HepG2 (cell line): Measurements from ENCODE around the gene SLC50A1. TPM values are rescaled to one million over a fixed set of nuclear protein-coding genes. Genes with fewer than 3 reads are reported as not detected.
A peak's percentile ranks its signal among the peaks of the same experiment; 100 is the strongest.

Experiments
- ARNT ChIP-seq: fragments of 450-650 bp; IDR thresholded peaks from 2 replicates; pipeline ENCODE4 v1.6.1; 2017
- HNRNPK ChIP-seq: fragments of 200-400 bp; formaldehyde crosslinking; IDR thresholded peaks from 2 replicates; pipeline ENCODE4 v1.6.1; 2018; ENCODE audit warnings: low read length, low read depth, moderate library complexity, mild to moderate bottlenecking; ENCODE audit not compliant: poor library complexity, severe bottlenecking
- NFATC3 ChIP-seq: sonication (generic); formaldehyde crosslinking; IDR thresholded peaks from 2 replicates; pipeline ENCODE4 v1.5.1; 2020; ENCODE audit warnings: mild to moderate bottlenecking, missing genetic modification reagents
- NFE2 ChIP-seq: sonication (generic); formaldehyde crosslinking; IDR thresholded peaks from 2 replicates; pipeline ENCODE4 v1.4.0; 2020; ENCODE audit warnings: missing genetic modification reagents
- NR2F6 ChIP-seq, 2 experiments: IDR thresholded peaks; 2 replicates each; pipeline ENCODE4 v1.6.1; 2016; ENCODE audit warnings: antibody characterized with exemption in 1 of 2, mild to moderate bottlenecking in 1 of 2
- PREB ChIP-seq: sonication (generic); formaldehyde crosslinking; IDR thresholded peaks from 2 replicates; pipeline ENCODE4 v1.4.0; 2020; ENCODE audit warnings: missing genetic modification reagents
- SAFB2 ChIP-seq: sonication (generic); formaldehyde crosslinking; IDR thresholded peaks from 2 replicates; pipeline ENCODE4 v1.5.1; 2020; ENCODE audit warnings: missing genetic modification reagents, low read depth, mild to moderate bottlenecking, borderline replicate concordance
- TRAFD1 ChIP-seq: sonication (generic); formaldehyde crosslinking; IDR thresholded peaks from 2 replicates; pipeline ENCODE4 v1.5.1; 2020; ENCODE audit warnings: missing genetic modification reagents, mild to moderate bottlenecking, borderline replicate concordance
- ZFP36 ChIP-seq: fragments of 150-350 bp; IDR thresholded peaks from 2 replicates; pipeline ENCODE4 v1.6.1; 2018; ENCODE audit warnings: borderline replicate concordance, low read length, low read depth; ENCODE audit not compliant: partially characterized antibody
- ZNF431 ChIP-seq: sonication (generic); formaldehyde crosslinking; IDR thresholded peaks from 2 replicates; pipeline ENCODE4 v1.9.0; 2022; ENCODE audit warnings: missing genetic modification reagents, low read depth, mild to moderate bottlenecking, borderline replicate concordance
- ZNF557 ChIP-seq: sonication (generic); formaldehyde crosslinking; IDR thresholded peaks from 2 replicates; pipeline ENCODE4 v1.4.0; 2020; ENCODE audit warnings: missing genetic modification reagents
- ZNF800 ChIP-seq: sonication (generic); formaldehyde crosslinking; IDR thresholded peaks from 2 replicates; pipeline ENCODE4 v1.4.0; 2020; ENCODE audit warnings: missing genetic modification reagents
- polyA plus RNA-seq, 8 experiments: library from polyadenylated mRNA; depleted of rRNA in 3 of 8; stranded (reverse) in 7 of 8; unstranded in 1 of 8; fragments of >200 nt; fragmentation: Illumina TruSeq in 4 of 8; extraction: Trizol in 4 of 8; gene quantifications; 2 replicates each; pipeline versions ENCODE4 v1.2.1 to v1.2.3, GENCODE V29; 2011 to 2016; ENCODE audit warnings: low read depth in 4 of 8, missing spikeins in 1 of 8, mixed read lengths in 1 of 8; ENCODE audit not compliant: insufficient read depth in 1 of 8
- total RNA-seq, 5 experiments: library from RNA; depleted of rRNA; stranded (reverse); fragments of >200 nt; fragmentation: Illumina TruSeq; extraction: Trizol; gene quantifications; 2 replicates each; pipeline ENCODE4 v1.2.3, GENCODE V29; 2016; ENCODE audit warnings: low read depth in 1 of 5
- TF ChIP-seq, protein P1 (sequence below): sonication (generic); formaldehyde crosslinking; IDR thresholded peaks from 2 replicates; pipeline ENCODE4 v1.4.0; 2020; ENCODE audit warnings: missing genetic modification reagents

The SLC50A1 gene
- total and polyA plus RNA-seq, 2 of the 13 experiments (the other 11 are each of a cell fraction or from before 2014, with no cell fraction given) = 22.5 to 46.8 TPM

DNA sequence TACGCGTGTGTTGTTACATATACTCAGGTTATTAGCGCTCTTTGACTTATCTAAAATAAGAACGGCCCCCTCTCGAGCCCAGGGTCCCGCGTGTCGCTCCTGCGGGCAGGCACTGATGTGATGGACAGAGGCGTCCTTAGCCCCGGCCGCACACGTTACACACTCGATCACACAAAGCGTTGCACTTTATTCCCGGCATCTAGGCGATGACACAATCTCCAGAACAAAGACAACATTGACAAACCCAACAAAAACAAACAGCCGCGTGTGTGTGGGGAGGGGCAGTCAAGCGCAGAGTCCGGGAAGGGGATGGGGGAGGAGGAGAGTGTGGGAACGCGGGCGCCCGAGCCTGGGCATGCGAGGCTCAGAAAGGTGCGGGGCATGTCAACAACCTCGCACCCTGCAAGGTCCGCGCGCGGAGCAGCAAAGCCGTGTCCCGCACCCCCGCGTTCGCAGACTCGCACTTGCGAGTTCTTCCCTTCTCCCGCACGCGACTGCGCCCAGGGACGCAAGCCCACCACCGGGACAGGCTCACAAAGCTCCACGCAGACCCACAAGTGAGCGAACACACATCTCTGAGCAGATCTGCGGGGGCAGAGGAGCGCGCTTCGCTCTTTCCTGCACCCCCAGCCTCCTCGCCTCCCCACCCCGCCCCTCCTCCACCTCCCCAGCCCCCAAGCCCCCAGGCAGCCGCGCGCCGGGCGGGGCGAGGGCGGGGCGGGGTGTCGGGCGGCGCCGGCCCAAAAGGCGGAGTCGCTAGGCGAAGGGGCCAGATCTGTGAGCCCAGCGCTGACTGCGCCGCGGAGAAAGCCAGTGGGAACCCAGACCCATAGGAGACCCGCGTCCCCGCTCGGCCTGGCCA, 8.3 kb upstream of the SLC50A1 start, which contains the start of gene EFNA1 (continued):
- TF ChIP-seq PREB (CRISPR knock-in tag) (no peak), HNRNPK (peak; percentile 84), ZNF431 (CRISPR knock-in tag) (peak; percentile 14; the same call in 1 of the 2 replicates), SAFB2 (CRISPR knock-in tag) (no peak), ZNF557 (CRISPR knock-in tag) (peak; percentile 31; the same call in 1 of the 2 replicates), NFATC3 (CRISPR knock-in tag) (peak; percentile 29; the same call in 1 of the 2 replicates), ARNT (no peak), TRAFD1 (CRISPR knock-in tag) (peak; percentile 73; the same call in 1 of the 2 replicates), ZFP36 (peak; percentile 30), NR2F6 (IDR thresholded peaks at IDR 0.05) (peak; percentile 87), NR2F6 (CRISPR knock-in tag; IDR thresholded peaks at IDR 0.05) (peak; percentile 93), NFE2 (CRISPR knock-in tag) (peak; percentile 28; the same call in 1 of the 2 replicates), ZNF800 (no peak)
- TF ChIP-seq, protein P1, sequence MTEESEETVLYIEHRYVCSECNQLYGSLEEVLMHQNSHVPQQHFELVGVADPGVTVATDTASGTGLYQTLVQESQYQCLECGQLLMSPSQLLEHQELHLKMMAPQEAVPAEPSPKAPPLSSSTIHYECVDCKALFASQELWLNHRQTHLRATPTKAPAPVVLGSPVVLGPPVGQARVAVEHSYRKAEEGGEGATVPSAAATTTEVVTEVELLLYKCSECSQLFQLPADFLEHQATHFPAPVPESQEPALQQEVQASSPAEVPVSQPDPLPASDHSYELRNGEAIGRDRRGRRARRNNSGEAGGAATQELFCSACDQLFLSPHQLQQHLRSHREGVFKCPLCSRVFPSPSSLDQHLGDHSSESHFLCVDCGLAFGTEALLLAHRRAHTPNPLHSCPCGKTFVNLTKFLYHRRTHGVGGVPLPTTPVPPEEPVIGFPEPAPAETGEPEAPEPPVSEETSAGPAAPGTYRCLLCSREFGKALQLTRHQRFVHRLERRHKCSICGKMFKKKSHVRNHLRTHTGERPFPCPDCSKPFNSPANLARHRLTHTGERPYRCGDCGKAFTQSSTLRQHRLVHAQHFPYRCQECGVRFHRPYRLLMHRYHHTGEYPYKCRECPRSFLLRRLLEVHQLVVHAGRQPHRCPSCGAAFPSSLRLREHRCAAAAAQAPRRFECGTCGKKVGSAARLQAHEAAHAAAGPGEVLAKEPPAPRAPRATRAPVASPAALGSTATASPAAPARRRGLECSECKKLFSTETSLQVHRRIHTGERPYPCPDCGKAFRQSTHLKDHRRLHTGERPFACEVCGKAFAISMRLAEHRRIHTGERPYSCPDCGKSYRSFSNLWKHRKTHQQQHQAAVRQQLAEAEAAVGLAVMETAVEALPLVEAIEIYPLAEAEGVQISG (CRISPR knock-in tag) = peak; percentile 74
